Epithelial cell of esophagus (primary cell): ENCODE measurements around the gene CST2.
"Not testable (repeated sequence)": the region's sequence is repeated elsewhere in the genome, so short reads cannot be mapped to it uniquely, and the experiment has no call there.

Experiments used
- DNase-seq: peaks from one replicate; pipeline ENCODE4 v3.0.0; 2010; ENCODE audit warnings: low read depth
- H3K4me3 ChIP-seq: 2 replicates; pipeline ENCODE4 v1.5.1; 2011; ENCODE audit warnings: mild to moderate bottlenecking, low read length, control low read depth
- TF ChIP-seq, protein P1 (sequence below): IDR thresholded peaks from 2 replicates; pipeline ENCODE4 v1.5.1; 2011; ENCODE audit warnings: low read depth, mild to moderate bottlenecking, low read length, control low read depth, inconsistent platforms; ENCODE audit not compliant: insufficient read depth; ENCODE audit errors: missing control alignments

CST2 gene

DNA sequence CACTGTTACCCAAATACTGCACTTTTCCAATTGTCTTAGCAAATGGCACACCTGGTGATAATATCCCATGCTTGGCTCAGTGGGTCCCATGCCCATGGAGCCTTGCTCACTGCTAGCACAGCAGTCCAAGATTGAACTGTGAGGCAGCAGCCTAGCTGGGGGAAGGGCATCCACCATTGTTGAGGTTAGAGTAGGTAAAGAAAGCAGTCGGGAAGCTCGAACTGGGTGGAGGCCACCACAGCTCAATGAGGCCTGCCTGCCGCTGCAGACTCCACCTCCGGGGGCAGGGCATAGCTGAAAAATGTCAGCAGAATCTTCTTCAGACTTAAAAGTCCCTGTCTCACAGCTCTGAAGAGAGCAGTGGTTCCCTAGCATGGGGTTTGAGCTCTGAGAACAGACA is 9.2 kb upstream of the CST2 start:
- TF ChIP-seq, protein P1, sequence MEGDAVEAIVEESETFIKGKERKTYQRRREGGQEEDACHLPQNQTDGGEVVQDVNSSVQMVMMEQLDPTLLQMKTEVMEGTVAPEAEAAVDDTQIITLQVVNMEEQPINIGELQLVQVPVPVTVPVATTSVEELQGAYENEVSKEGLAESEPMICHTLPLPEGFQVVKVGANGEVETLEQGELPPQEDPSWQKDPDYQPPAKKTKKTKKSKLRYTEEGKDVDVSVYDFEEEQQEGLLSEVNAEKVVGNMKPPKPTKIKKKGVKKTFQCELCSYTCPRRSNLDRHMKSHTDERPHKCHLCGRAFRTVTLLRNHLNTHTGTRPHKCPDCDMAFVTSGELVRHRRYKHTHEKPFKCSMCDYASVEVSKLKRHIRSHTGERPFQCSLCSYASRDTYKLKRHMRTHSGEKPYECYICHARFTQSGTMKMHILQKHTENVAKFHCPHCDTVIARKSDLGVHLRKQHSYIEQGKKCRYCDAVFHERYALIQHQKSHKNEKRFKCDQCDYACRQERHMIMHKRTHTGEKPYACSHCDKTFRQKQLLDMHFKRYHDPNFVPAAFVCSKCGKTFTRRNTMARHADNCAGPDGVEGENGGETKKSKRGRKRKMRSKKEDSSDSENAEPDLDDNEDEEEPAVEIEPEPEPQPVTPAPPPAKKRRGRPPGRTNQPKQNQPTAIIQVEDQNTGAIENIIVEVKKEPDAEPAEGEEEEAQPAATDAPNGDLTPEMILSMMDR: no peak
- DNase-seq: no peak
- no peak overlapping the region for H3K4me3 ChIP-seq

DNA sequence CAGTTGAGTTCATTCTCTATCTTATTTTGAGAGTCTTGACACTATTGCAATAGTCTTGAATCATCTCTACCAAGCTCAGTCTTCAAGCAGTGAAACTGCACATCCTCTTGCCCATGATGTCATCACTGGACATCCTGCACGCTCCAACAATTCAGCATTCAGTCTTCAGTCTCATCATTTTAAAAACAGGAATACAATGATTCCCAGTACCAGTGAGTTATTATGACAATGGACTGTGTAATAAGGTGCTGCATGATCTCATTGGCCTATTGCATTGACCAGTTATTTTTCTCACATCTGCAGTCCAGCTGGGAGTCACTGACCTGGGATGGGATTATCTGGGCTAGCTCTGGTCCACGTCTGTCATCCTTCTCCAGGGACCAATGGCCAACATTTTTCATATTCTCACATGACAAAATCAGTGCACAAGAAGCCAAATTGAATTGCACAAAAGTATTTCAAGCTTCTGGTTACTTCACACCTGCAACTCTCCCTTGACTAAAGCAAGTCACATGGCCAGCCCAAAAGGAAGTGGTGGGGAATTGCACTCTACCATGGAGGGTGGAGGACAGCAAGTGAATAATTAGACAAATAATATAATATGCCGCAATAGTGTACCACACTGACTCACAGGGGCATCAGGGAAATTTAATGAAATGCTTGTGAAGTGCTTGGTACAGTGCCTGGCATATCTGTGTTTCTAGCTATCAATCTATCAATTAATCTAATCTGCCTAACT is 6.4 kb upstream of the CST2 start:
- no peak for DNase-seq
- TF ChIP-seq, protein P1: no peak

DNA sequence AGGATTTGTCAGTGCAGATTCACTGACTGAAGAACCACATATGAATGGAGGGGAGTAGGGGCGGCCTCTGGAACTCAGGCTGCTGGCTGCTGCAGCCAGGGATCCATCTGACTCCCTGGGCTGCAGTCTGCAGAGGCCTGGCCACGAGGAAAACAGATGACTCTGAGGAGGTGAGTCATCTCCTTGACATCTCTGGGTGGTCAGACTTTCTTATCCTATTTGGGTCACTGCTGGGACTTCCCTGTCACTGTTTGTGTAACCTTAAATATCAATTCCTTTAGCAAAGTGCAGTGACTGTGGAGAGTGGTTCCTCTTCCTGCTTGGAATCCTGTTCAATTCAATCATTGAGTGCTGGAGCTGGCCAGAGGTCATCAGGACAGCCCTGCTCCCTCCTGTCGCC is 5.4 kb upstream of the CST2 start:
- not testable (repeated sequence) for DNase-seq, H3K4me3 ChIP-seq

More for the DNA sequence above, 6.4 kb upstream of the CST2 start:
- no peak overlapping the region for H3K4me3 ChIP-seq

DNA sequence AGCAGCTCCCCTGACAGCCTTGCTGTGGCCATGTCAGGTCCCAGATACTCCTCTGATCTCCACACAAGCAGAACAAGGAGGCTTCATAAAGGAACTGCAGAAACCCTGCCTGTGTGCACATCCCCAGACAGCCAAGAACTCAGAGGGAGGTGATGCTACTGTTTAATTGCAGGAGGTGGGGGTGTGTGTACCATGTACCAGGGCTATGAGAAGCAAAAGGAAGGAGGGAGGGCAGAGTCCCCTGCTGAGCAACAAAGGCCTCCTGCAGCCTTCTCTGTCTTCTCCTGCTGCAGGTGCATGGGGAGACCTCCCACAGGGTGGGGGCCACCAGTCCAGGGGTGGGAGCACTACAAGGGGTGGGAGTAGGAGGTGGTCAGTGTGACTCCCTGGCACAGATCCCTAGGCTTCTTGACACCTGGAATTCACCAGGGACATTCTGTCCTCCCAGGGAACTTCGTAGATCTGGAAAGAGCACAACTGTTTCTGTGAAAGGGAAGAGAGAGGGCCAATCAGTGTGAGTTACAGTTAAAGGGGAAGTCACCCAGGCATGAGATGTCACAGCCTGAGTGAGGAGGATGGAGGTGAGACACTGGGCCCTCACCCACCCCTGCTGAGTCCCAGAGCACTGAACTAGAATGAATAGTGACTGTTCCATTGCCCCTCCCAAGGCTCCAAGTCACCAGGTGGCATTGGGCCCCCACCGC is 2.8 kb downstream of the CST2 start:
- TF ChIP-seq, protein P1: no peak
- H3K4me3 ChIP-seq: no peak overlapping the region
- no peak for DNase-seq

DNA sequence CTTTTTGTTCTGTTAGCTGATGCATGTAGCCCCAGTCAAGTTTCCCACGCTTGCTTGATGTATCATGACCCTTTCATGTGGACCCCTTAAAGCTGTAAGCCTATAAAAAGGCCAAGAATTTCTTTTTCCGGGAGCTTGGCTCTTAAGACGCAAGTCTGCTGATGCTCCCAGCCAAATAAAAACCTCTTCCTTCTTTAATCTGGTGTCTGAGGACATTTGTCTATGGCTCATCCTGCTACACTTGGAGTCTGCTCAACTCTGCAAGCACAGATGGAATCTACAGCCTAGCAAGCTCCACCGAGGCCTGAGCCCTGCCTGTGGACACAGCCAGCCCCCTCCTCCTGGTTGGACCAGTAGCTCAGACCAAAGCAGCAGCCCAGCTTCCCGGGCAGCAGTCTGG is 3.4 kb downstream of the CST2 start:
- TF ChIP-seq, protein P1: no peak
- H3K4me3 ChIP-seq: no peak overlapping the region
- DNase-seq: no peak

DNA sequence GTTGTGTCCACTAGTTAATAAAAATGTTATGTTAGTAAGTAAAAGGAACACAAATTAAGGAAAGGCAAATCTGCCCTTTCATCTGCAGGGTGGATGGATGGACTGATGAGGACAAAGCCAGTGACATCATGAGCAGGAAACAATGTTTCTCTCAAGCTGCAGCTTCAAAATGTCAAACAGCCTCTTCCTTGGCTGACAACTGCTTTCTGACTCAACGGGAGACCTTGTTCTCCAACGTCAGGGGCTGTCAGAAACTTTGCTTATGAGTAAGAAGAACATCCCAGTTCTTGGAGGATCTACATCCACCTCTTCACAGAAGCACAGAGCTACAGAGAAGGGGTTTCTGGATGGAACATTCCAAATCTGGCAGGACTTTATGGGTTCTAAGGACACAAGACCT is 6.0 kb downstream of the CST2 start:
- TF ChIP-seq, protein P1: no peak
- H3K4me3 ChIP-seq: no peak overlapping the region
- DNase-seq: no peak

DNA sequence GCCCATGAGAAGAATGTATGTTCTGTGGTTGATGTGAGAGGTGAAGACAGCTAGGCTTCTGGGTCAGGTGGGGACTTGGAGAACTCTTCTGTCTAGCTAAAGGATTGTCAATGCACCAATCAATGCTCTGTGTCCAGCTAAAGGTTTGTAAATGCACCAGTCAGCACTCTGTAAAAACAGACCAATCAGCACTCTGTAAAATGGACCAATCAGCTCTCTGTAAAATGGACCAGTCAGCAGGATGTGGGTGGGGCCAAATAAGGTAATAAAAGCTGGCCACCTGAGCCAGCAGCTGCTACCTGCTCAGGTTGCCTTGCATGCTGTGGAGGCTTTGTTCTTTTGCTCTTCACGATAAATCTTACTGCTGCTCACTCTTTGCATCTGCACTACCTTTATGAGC is 15.0 kb downstream of the CST2 start:
- not testable (repeated sequence) for H3K4me3 ChIP-seq, DNase-seq

DNA sequence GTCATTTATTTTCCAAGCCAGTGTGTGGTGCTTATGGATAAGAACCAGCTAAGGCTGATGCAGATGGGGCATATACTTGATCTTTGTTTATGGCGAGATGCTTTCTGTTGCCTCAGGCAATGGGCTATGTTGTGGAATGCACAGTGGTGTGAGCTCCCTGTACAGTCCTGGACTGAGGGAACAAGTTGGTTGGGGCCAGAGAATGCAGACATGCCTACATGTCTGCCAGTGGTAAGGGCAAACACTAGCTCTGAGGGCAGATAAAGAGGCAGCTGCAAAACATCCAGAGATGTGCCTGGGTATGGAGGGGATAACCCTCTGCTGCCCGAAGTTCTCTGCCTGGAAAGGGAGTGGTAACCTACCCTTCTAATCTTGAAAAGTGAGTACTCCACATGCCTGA is 16.2 kb downstream of the CST2 start:
- DNase-seq, H3K4me3 ChIP-seq: not testable (repeated sequence)
